H9 (cell line): ENCODE data around the gene IMP3. TPM values are rescaled to one million over a fixed set of nuclear protein-coding genes. Genes with fewer than 3 reads are reported as not detected.

Experiments used
- DNase-seq: peaks from one replicate; pipeline ENCODE4 v3.0.0-alpha.2; 2017
- H2AFZ ChIP-seq: one replicate; pipeline ENCODE4 v1.6.1; 2013; ENCODE audit warnings: mild to moderate bottlenecking, low read length, control low read depth, moderate library complexity
- H2AK5ac ChIP-seq: 2 replicates; pipeline ENCODE4 v1.6.1; 2013; ENCODE audit warnings: low read length, control low read depth, mixed read lengths; ENCODE audit not compliant: insufficient read length
- H2BK120ac ChIP-seq: one replicate; pipeline ENCODE4 v1.6.1; 2013; ENCODE audit warnings: low read depth, mild to moderate bottlenecking, low read length, control low read depth, inconsistent platforms; ENCODE audit not compliant: poor library complexity, severe bottlenecking
- H2BK12ac ChIP-seq: 2 replicates; pipeline ENCODE4 v1.6.1; 2013; ENCODE audit warnings: low read length, control low read depth, mixed read lengths, low read depth; ENCODE audit not compliant: insufficient read length
- H2BK15ac ChIP-seq: 2 replicates; pipeline ENCODE4 v1.6.1; 2013; ENCODE audit warnings: low read depth, low read length, control low read depth
- H2BK20ac ChIP-seq: one replicate; pipeline ENCODE4 v1.6.1; 2013; ENCODE audit warnings: low read depth, mild to moderate bottlenecking, low read length, control low read depth, inconsistent platforms; ENCODE audit not compliant: poor library complexity, severe bottlenecking
- H2BK5ac ChIP-seq: 2 replicates; pipeline ENCODE4 v1.6.1; 2013; ENCODE audit warnings: low read length, control low read depth, mixed read lengths; ENCODE audit not compliant: insufficient read length
- H3K14ac ChIP-seq: 2 replicates; pipeline ENCODE4 v1.6.1; 2013; ENCODE audit warnings: low read length, control low read depth; ENCODE audit not compliant: insufficient read depth
- H3K18ac ChIP-seq: 2 replicates; pipeline ENCODE4 v1.6.1; 2013; ENCODE audit warnings: low read depth, mild to moderate bottlenecking, mixed read lengths, low read length, control low read depth; ENCODE audit not compliant: insufficient read length
- H3K23ac ChIP-seq: 2 replicates; pipeline ENCODE4 v1.6.1; 2013; ENCODE audit warnings: low read length, control low read depth, mixed read lengths, low read depth; ENCODE audit not compliant: insufficient read length
- H3K23me2 ChIP-seq: 2 replicates; pipeline ENCODE4 v1.6.1; 2013; ENCODE audit warnings: low read depth, mild to moderate bottlenecking, mixed read lengths, low read length, control low read depth; ENCODE audit not compliant: insufficient read length, poor library complexity, severe bottlenecking
- H3K27ac ChIP-seq: 2 replicates; pipeline ENCODE4 v1.5.1; 2013; ENCODE audit warnings: low read length, control low read depth, mixed read lengths, low read depth; ENCODE audit not compliant: insufficient read length
- H3K27me3 ChIP-seq: 2 replicates; pipeline ENCODE4 v1.6.1; 2013; ENCODE audit warnings: low read length, control low read depth, inconsistent platforms; ENCODE audit not compliant: insufficient read depth
- H3K4ac ChIP-seq: 2 replicates; pipeline ENCODE4 v1.6.1; 2013; ENCODE audit warnings: low read depth, mild to moderate bottlenecking, control low read depth, inconsistent platforms, low read length, moderate library complexity
- H3K4me1 ChIP-seq: 2 replicates; pipeline ENCODE4 v1.6.1; 2013; ENCODE audit warnings: low read length, control low read depth, inconsistent platforms; ENCODE audit not compliant: insufficient read depth
- H3K4me2 ChIP-seq: 2 replicates; pipeline ENCODE4 v1.6.1; 2013; ENCODE audit warnings: low read length, control low read depth, mixed read lengths; ENCODE audit not compliant: insufficient read length, insufficient read depth
- H3K56ac ChIP-seq: 2 replicates; pipeline ENCODE4 v1.6.1; 2013; ENCODE audit warnings: low read depth, mild to moderate bottlenecking, mixed read lengths, low read length, control low read depth; ENCODE audit not compliant: insufficient read length
- H3K79me1 ChIP-seq: 2 replicates; pipeline ENCODE4 v1.6.1; 2013; ENCODE audit warnings: low read depth, mild to moderate bottlenecking, moderate library complexity, low read length, control low read depth, inconsistent platforms; ENCODE audit not compliant: insufficient read depth, poor library complexity, severe bottlenecking
- H3K79me2 ChIP-seq: 2 replicates; pipeline ENCODE4 v1.6.1; 2013; ENCODE audit warnings: low read length, control low read depth, inconsistent platforms; ENCODE audit not compliant: insufficient read depth
- H3K9ac ChIP-seq: 2 replicates; pipeline ENCODE4 v1.6.1; 2013; ENCODE audit warnings: low read length, control low read depth, mixed read lengths; ENCODE audit not compliant: insufficient read length; ENCODE audit errors: extremely low read depth
- H3K9me3 ChIP-seq: one replicate; pipeline ENCODE4 v1.6.1; 2013; ENCODE audit warnings: low read depth, low read length, inconsistent platforms; ENCODE audit not compliant: control insufficient read depth
- H3T11ph ChIP-seq: one replicate; pipeline ENCODE4 v1.6.1; 2013; ENCODE audit warnings: mild to moderate bottlenecking, low read length, control low read depth, inconsistent platforms
- H4K20me1 ChIP-seq: one replicate; pipeline ENCODE4 v1.6.1; 2013; ENCODE audit not compliant: control insufficient read depth, insufficient read length, insufficient read depth
- H4K5ac ChIP-seq: 2 replicates; pipeline ENCODE4 v1.6.1; 2013; ENCODE audit warnings: low read depth, mild to moderate bottlenecking, mixed read lengths, low read length, control low read depth; ENCODE audit not compliant: insufficient read length
- H4K8ac ChIP-seq: replicated peaks from 2 replicates; pipeline ENCODE4 v1.6.1; 2013; ENCODE audit warnings: low read length, control low read depth, mixed read lengths, low read depth; ENCODE audit not compliant: insufficient read length
- H4K91ac ChIP-seq: 2 replicates; pipeline ENCODE4 v1.6.1; 2013; ENCODE audit warnings: low read depth, mild to moderate bottlenecking, moderate library complexity, mixed read lengths, low read length, control low read depth; ENCODE audit not compliant: insufficient read length
- H3K27ac Mint-ChIP-seq, 3 experiments: 2 replicates in 2 of 3; 3 replicates in 1 of 3; pipeline ENCODE4 v1.8.0; 2020 to 2021; ENCODE audit warnings: mixed read lengths in 3 of 3, mild to moderate bottlenecking in 1 of 3, moderate library complexity in 1 of 3
- H3K27me3 Mint-ChIP-seq: 2 replicates; pipeline ENCODE4 v1.8.0; 2021; ENCODE audit warnings: low read depth, mild to moderate bottlenecking, moderate library complexity, mixed read lengths
- H3K36me3 Mint-ChIP-seq, 3 experiments: 2 replicates in 2 of 3; 3 replicates in 1 of 3; pipeline ENCODE4 v1.8.0; 2020 to 2021; ENCODE audit warnings: low read depth in 3 of 3, mixed read lengths in 3 of 3; ENCODE audit not compliant: insufficient read depth in 1 of 3
- H3K4me1 Mint-ChIP-seq, 2 experiments: 2 replicates each; pipeline ENCODE4 v1.8.0; 2020; ENCODE audit warnings: mixed read lengths in 2 of 2
- H3K4me3 Mint-ChIP-seq, 2 experiments: 2 replicates in 1 of 2; 3 replicates in 1 of 2; pipeline ENCODE4 v1.8.0; 2020 to 2021; ENCODE audit warnings: mild to moderate bottlenecking in 2 of 2, mixed read lengths in 2 of 2, moderate library complexity in 1 of 2
- H3K9me3 Mint-ChIP-seq, 2 experiments: 2 replicates in 1 of 2; 3 replicates in 1 of 2; pipeline ENCODE4 v1.8.0; 2020; ENCODE audit warnings: mild to moderate bottlenecking in 2 of 2, mixed read lengths in 2 of 2, moderate library complexity in 1 of 2
- CTCF ChIP-seq: fragments of 200-600 bp; sonication (generic); conservative IDR thresholded peaks from 3 replicates; pipeline ENCODE4 v1.8.0; 2021; ENCODE audit warnings: antibody characterized with exemption, mild to moderate bottlenecking
- WGBS: extraction: QIAGEN DNeasy Blood & Tissue Kit; methylation state at CpG from one replicate; pipeline ENCODE4 v1.1.7; 2013; ENCODE audit warnings: missing lambda C conversion rate, low lambda C conversion rate, mixed read lengths; ENCODE audit not compliant: insufficient read length; ENCODE audit errors: extremely low coverage; 5-methylcytosine and 5-hydroxymethylcytosine counted together
- total RNA-seq: library from RNA; stranded (reverse); gene quantifications from 2 replicates; pipeline ENCODE4 v1.2.1, GENCODE V29; 2021

The IMP3 gene
- total RNA-seq, 1 experiment from 2014 or later, result 97.9 TPM

- no peaks in the 10 kb centered on the region for H4K20me1 ChIP-seq
- DNase-seq, result no peak
- no CpG with 5 or more reads among the region's 9 CpGs for WGBS
- no peak overlapping the region for H3K4me2 ChIP-seq
- no peak overlapping the region for H2BK20ac ChIP-seq
- no peak overlapping the region for H3K9ac ChIP-seq
- no peaks in the 10 kb centered on the region for H3K9me3 ChIP-seq
- no peak overlapping the region for H3T11ph ChIP-seq
- H3K79me2 ChIP-seq, result no peaks in the 10 kb centered on the region
- H2BK15ac ChIP-seq, result no peak overlapping the region
- no peak overlapping the region for H2BK12ac ChIP-seq
- H3K4me1 ChIP-seq, result 0 out of 2 replicates have a peak, but pooled peaks cover 2% of the 10 kb centered on the region
- peaks cover 7 to 17% (median 11%) of the 10 kb centered on the region in 3 experiments for H3K36me3 Mint-ChIP-seq
- H2BK5ac ChIP-seq, result no peak overlapping the region
- H3K27ac ChIP-seq, result no peak overlapping the region
- H3K27ac Mint-ChIP-seq, result 0 out of 7 replicates have a peak overlapping the region, but pooled peaks of 1 of the 3 experiments have one; percentile 64
- H4K8ac ChIP-seq, result no peak overlapping the region
- TF ChIP-seq CTCF, result no peak
- H3K23me2 ChIP-seq, result no peaks in the 10 kb centered on the region
- H2AFZ ChIP-seq, result no peak overlapping the region
- no peak overlapping the region for H3K23ac ChIP-seq
- no peak overlapping the region for H3K4ac ChIP-seq
- H4K91ac ChIP-seq, result no peak overlapping the region
- no peak overlapping the region for H4K5ac ChIP-seq
- H3K18ac ChIP-seq, result no peak overlapping the region
- H3K14ac ChIP-seq, result no peak overlapping the region
- no peaks in the 10 kb centered on the region for H3K9me3 Mint-ChIP-seq
- no peak overlapping the region for H2BK120ac ChIP-seq
- H3K4me3 Mint-ChIP-seq, result no peak overlapping the region
- peaks cover 0 to 8% of the 10 kb centered on the region in 2 experiments; a peak in 1 of 4 replicates for H3K4me1 Mint-ChIP-seq
- H3K79me1 ChIP-seq, result no peaks in the 10 kb centered on the region
- H3K27me3 ChIP-seq, result no peaks in the 10 kb centered on the region
- no peak overlapping the region for H3K56ac ChIP-seq
- no peaks in the 10 kb centered on the region for H3K27me3 Mint-ChIP-seq
- H2AK5ac ChIP-seq, result no peak overlapping the region
Measured at GRCh38 chr15:75662823-75663519, 22.9 kb upstream of the IMP3 start.
